Measurements from ENCODE around the gene P3H2.

The P3H2 gene

DNA sequence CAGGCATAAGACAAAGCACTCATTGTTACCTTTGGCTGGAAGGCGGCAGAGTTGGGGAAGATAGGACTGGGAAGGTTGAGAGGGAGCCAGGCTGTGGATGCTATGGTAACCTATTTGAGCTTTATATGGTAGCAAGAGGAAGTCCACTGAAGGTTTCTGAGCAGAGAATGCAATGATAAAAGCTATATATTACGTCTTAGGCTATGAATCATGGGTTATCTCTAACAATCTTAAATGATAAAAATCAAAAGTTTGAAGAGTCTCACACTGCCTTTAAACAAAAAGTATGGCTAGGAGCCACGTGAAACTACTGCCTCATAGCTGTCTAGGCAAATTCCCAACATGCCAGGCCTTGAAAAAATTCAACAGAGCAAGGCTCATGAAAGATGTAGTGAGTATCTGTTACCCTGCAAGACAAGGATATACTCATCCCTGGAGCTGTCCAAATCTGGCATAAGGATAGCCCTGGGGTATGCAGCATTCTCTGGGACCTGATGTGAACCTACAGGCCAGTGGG, 4.1 kb downstream of the P3H2 start:
- DNase-seq (ENCODE audit: low read depth): peak; percentile 18
- TF ChIP-seq, protein P1, sequence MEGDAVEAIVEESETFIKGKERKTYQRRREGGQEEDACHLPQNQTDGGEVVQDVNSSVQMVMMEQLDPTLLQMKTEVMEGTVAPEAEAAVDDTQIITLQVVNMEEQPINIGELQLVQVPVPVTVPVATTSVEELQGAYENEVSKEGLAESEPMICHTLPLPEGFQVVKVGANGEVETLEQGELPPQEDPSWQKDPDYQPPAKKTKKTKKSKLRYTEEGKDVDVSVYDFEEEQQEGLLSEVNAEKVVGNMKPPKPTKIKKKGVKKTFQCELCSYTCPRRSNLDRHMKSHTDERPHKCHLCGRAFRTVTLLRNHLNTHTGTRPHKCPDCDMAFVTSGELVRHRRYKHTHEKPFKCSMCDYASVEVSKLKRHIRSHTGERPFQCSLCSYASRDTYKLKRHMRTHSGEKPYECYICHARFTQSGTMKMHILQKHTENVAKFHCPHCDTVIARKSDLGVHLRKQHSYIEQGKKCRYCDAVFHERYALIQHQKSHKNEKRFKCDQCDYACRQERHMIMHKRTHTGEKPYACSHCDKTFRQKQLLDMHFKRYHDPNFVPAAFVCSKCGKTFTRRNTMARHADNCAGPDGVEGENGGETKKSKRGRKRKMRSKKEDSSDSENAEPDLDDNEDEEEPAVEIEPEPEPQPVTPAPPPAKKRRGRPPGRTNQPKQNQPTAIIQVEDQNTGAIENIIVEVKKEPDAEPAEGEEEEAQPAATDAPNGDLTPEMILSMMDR (IDR thresholded peaks at IDR 0.05; ENCODE audit: low read length, missing control alignments): no peak
- H3K4me3 ChIP-seq (replicated peaks; ENCODE audit: low read depth, low read length): no peak overlapping the region

DNA sequence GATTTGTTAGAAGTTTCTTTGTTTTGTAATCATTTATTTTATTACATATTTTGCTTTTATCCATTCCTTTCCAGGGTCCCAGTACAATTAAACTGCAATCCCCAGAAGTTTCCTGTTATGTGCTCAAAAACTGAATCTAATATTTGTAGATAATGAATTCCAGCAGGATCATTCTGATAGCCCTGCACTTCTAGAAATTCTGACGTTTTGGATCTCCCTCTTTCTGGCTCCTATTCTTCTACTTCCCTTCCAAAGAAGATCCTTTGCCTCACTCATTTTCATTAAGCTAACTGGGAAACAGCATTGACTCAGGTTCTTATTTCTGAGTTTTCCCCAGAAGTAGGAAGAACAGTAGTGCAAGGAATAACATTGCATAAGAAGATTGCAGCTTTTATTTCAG, 9.9 kb downstream of the P3H2 start:
- no peak for DNase-seq (ENCODE audit: low read depth)
- TF ChIP-seq, protein P1 (IDR thresholded peaks at IDR 0.05; ENCODE audit: low read length, missing control alignments): no peak
- no peak overlapping the region for H3K4me3 ChIP-seq (replicated peaks; ENCODE audit: low read depth, low read length)

DNA sequence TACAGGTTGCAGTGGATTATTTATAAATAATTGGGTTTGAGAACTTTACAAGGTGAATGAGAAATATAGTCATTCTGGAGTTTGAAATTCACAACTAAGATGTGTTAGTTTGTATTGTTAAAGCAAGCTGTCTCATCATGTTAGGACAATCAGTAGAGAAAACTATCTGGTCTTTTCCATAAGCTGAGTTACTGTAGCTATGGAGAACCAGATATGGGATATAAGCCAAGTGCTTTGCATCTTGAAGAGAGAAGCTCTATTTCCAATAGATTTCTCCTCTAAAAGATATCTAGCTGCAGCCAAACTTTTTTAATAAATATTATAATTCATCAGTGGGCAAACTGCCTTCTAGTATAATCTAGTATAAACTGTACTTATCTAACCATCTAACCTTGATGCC, 11.3 kb downstream of the P3H2 start:
- TF ChIP-seq, protein P1 (IDR thresholded peaks at IDR 0.05; ENCODE audit: low read length, missing control alignments): no peak
- no peak overlapping the region for H3K4me3 ChIP-seq (replicated peaks; ENCODE audit: low read depth, low read length)
- no peak for DNase-seq (ENCODE audit: low read depth)

DNA sequence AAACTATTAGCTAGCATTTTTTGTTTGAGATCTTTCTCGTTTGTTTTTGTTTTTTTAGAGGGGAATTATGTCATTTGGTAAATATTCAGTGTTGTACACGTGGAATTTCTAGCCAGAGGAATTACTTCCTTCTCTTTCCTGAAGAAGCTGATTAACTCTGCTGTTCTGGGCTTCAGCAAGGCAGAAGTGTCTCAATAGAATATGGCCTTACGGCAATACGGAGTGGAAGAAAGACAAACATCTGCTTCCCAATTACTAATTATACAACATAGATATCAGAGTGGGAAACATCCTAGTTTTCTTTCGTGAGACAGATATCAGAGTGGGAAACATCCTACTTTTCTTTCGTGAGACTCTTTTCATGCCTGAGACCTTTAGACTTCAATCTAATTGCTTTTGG, 11.9 kb downstream of the P3H2 start:
- TF ChIP-seq, protein P1 (IDR thresholded peaks at IDR 0.05; ENCODE audit: low read length, missing control alignments): no peak

DNA sequence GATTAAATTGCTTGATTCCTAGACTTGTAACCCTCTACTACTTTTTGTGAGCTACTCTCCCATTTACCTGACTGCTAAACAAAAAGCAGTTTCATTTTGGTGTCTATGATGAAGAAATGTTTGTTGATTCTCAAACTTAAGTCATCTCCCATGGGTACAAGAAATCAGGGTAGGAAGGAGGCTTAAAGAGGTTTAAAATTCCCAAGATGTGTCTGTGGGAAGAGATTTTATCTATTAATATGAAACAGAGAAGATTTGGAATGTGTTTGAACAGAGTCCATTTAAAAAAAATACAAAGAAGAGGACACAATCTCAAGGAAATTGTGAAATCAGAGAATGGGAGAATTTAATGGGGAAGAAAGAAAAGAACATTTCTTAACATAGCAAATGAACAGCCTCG, 14.8 kb downstream of the P3H2 start:
- TF ChIP-seq, protein P1 (IDR thresholded peaks at IDR 0.05; ENCODE audit: low read length, missing control alignments): no peak

More for the DNA sequence above, 11.9 kb downstream of the P3H2 start:
- peak; percentile 50 for DNase-seq (ENCODE audit: low read depth)
- H3K4me3 ChIP-seq (replicated peaks; ENCODE audit: low read depth, low read length): no peak overlapping the region

DNA sequence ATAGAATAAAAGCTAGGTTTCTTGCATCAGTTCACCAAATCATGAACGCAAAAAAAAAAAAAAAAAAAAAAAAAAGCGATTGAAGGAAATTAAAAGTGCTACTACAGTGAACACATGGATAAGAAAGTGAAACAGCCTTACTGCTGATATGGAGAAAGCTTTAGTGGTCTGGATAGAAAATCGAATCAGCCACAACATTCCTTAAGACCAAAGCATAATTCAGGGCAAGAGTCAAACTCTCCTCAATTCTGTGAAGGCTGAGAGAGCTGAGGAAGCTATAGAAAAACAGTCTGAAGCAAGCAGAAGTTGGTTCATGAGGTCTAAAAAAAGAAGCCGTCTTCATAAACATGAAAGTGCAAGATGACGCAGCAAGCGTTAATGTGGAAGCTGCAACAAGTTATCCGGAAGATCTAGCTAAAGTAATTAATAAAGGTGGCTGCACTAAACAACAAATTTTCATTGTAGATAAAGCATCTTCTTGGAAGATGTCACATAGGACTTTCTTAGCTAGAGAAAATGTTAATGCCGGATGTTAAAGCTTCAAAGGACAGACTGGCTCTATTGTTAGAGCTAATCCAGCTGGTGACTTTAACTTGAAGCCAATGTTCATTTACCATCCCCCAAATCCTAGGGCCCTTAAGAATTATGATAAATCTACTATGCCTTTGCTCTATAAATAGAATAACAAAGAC, 19.2 kb downstream of the P3H2 start:
- DNase-seq (ENCODE audit: low read depth): peak; percentile 57
- peak overlapping the region; percentile 34 for H3K4me3 ChIP-seq (replicated peaks; ENCODE audit: low read depth, low read length)
- TF ChIP-seq, protein P1 (IDR thresholded peaks at IDR 0.05; ENCODE audit: low read length, missing control alignments): no peak

More for the DNA sequence above, 14.8 kb downstream of the P3H2 start:
- DNase-seq (ENCODE audit: low read depth): peak; percentile 26
- no peak overlapping the region for H3K4me3 ChIP-seq (replicated peaks; ENCODE audit: low read depth, low read length)

DNA sequence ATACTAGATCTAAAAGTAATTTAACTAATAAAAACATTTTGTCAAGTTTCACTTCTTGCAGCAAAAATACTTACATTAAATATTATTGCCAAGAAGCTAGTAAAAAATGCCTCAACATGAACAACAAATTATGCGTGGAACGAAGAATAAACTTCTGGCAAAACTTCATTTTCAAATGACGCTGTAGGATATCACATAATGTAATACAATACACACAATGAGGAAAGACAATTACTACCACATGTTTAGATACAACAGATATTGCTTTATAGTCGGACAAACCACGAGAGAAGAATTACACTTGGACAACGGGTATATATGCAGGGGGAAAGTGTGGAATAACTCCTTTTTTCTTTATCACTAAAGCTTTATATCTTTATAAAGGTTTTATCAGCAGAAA, 21.6 kb downstream of the P3H2 start:
- no peak for DNase-seq (ENCODE audit: low read depth)
- TF ChIP-seq, protein P1 (IDR thresholded peaks at IDR 0.05; ENCODE audit: low read length, missing control alignments): no peak
- H3K4me3 ChIP-seq (replicated peaks; ENCODE audit: low read depth, low read length): no peak overlapping the region

Data from fibroblast of pulmonary artery (primary cell).